Stimulated activated CD4-positive, alpha-beta T cell treated with anti-CD3 and anti-CD28 coated beads, Interleukin-2, amount 100 ng/mL, for 48 hours (primary cell): ENCODE measurements around the gene GFER.

Experiments used
- DNase-seq, 2 donors: peaks; one replicate each; pipeline ENCODE4 v3.0.0-alpha.2; 2020

The GFER gene

GRCh38 chr16:1991948-1992703, 8.1 kb downstream of the GFER start:
- DNase-seq, result peak; percentile 94 to 98

- DNase-seq, result no peak
These were observed 8.8 kb downstream of the GFER start for GRCh38 chr16:1992704-1993317.

- DNase-seq, result no peak
These were observed 9.7 kb downstream of the GFER start for GRCh38 chr16:1993731-1994131.

GRCh38 chr16:1997494-1998359, 13.7 kb downstream of the GFER start:
- no peak for DNase-seq

GRCh38 chr16:1998360-1998835, 14.4 kb downstream of the GFER start:
- no peak for DNase-seq

GRCh38 chr16:1998852-1999801, 15.1 kb downstream of the GFER start:
- DNase-seq, result no peak

- no peak for DNase-seq
These were observed 16.0 kb downstream of the GFER start for GRCh38 chr16:1999866-2000514.

GRCh38 chr16:2001035-2001434, 17.0 kb downstream of the GFER start:
- DNase-seq, result no peak

- no peak for DNase-seq
These were observed 17.7 kb downstream of the GFER start for GRCh38 chr16:2001456-2002355.

GRCh38 chr16:2002406-2003230, 18.6 kb downstream of the GFER start:
- no peak for DNase-seq

- DNase-seq, result no peak
These were observed 19.3 kb downstream of the GFER start for GRCh38 chr16:2003231-2003826.

GRCh38 chr16:2003827-2004641, 20.0 kb downstream of the GFER start:
- peak; percentile 90 to 91 for DNase-seq

GRCh38 chr16:2004795-2005517, 21.0 kb downstream of the GFER start:
- no peak for DNase-seq

- DNase-seq, result no peak
These were observed 21.7 kb downstream of the GFER start for GRCh38 chr16:2005646-2006045.

- no peak for DNase-seq
These were observed 22.3 kb downstream of the GFER start for GRCh38 chr16:2006317-2006716.

GRCh38 chr16:2007081-2007836, 23.3 kb downstream of the GFER start:
- no peak for DNase-seq

GRCh38 chr16:2008009-2008526, 24.1 kb downstream of the GFER start:
- DNase-seq, result no peak
